ACC112 (cell line): Measurements from ENCODE around the gene CPTP.

ENCODE experiments used
- H2AFZ ChIP-seq: fragments of 200-600 bp; sonication (generic); one replicate; pipeline ENCODE4 v1.6.0; 2017; ENCODE audit warnings: antibody characterized with exemption, low read length; ENCODE audit not compliant: unreplicated experiment
- H3K27ac ChIP-seq: fragments of 200-600 bp; sonication (generic); 2 replicates; pipeline ENCODE4 v1.5.1; 2014; ENCODE audit warnings: low read depth, mild to moderate bottlenecking, antibody characterized with exemption, low read length, moderate library complexity
- H3K27me3 ChIP-seq: fragments of 200-600 bp; sonication (generic); 2 replicates; pipeline ENCODE4 v1.6.1; 2014; ENCODE audit warnings: mild to moderate bottlenecking, antibody characterized with exemption, low read length, moderate library complexity, mixed read lengths; ENCODE audit not compliant: insufficient read depth
- H3K36me3 ChIP-seq: fragments of 200-600 bp; sonication (generic); 2 replicates; pipeline ENCODE4 v1.6.1; 2016; ENCODE audit warnings: mild to moderate bottlenecking, antibody characterized with exemption, low read length, moderate library complexity, mixed read lengths; ENCODE audit not compliant: insufficient read depth
- H3K4me1 ChIP-seq: fragments of 200-600 bp; sonication (generic); one replicate; pipeline ENCODE4 v1.6.1; 2016; ENCODE audit warnings: low read length, mixed read lengths; ENCODE audit not compliant: insufficient read depth, unreplicated experiment, control insufficient read depth
- H3K4me3 ChIP-seq: fragments of 200-600 bp; sonication (generic); 2 replicates; pipeline ENCODE4 v1.5.1; 2014; ENCODE audit warnings: mild to moderate bottlenecking, low read depth, low read length
- H3K79me2 ChIP-seq: fragments of 200-600 bp; sonication (generic); one replicate; pipeline ENCODE4 v1.6.0; 2016; ENCODE audit warnings: low read length; ENCODE audit not compliant: control insufficient read depth, unreplicated experiment, insufficient read depth

CPTP gene

DNA sequence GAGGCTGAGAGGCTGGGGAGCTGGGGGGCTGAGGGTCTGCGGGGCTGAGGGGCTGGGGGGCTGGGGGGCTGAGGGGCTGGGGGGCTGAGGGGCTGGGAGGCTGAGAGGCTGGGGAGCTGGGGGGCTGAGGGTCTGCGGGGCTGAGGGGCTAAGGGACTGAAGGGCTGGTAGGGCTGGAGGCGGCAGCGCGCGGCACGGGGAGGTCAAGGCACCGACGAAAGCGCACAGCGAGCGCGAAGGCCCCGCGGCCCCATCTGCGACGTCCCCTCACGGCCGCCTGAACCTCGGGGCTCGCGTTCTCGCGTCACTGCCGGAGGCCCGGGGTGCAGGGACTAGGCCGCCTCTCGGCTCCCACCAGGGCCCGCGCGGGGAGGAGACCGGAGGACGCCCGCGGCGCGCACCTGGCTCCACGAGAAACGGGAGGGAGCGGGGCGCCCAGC, 498 bp upstream of the CPTP start:
- H3K4me1 ChIP-seq, result peaks cover 32% of the 10 kb centered on the region
- H2AFZ ChIP-seq, result peak overlapping the region; percentile 68
- H3K4me3 ChIP-seq, result peak overlapping the region; percentile 95
- no peaks in the 10 kb centered on the region for H3K36me3 ChIP-seq
- H3K79me2 ChIP-seq, result peaks cover 63% of the 10 kb centered on the region
- peak overlapping the region; percentile 66; the same call in 1 of the 2 replicates for H3K27ac ChIP-seq
- no peaks in the 10 kb centered on the region for H3K27me3 ChIP-seq

DNA sequence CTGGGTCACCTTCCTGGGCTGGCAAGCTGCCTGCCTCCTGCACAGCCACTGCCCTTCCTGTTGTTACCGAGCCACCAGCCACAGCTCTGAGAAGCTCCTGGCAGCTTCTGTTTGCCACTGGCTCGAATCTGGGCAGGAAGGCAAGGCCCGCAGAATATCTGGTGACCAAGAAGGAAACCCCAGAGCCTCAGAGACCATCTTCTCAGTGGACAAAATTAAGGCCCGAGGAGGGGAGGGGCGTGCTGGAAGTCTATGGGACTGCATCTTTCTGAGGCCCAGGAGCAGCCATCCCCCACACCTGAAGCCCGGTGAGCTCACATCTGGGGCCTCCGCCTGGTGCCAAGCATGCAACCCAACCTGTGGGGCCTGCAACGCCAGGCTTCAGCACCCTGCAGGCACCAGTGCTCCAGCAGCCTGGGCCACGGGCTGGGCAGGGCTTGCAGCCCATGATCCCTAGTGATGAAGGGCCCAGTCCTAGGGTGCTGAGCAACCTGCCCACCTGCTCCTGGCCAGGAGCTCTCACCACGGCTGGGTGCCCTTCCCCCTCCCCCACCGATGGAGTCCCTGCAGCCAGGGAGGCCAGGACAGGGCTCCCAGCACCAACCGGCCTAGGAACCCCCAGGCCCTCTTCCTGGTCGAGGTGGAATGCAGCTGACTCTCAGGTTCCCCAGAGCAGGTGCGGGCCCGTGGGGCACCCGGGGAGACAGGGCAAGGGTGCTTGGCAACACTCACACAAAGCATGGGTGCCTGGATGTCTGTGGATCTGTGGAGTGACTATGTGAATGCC, 879 bp downstream of the CPTP start:
- Histone ChIP-seq H3K27ac (0 out of 2 replicates have a peak overlapping the region, but pooled peaks have one; percentile 11), H3K79me2 (peaks cover 49% of the 10 kb centered on the region), H3K4me3 (peak overlapping the region; percentile 95), H3K27me3 (no peaks in the 10 kb centered on the region), H3K36me3 (no peaks in the 10 kb centered on the region), H3K4me1 (peaks cover 32% of the 10 kb centered on the region), H2AFZ (no peak overlapping the region)

DNA sequence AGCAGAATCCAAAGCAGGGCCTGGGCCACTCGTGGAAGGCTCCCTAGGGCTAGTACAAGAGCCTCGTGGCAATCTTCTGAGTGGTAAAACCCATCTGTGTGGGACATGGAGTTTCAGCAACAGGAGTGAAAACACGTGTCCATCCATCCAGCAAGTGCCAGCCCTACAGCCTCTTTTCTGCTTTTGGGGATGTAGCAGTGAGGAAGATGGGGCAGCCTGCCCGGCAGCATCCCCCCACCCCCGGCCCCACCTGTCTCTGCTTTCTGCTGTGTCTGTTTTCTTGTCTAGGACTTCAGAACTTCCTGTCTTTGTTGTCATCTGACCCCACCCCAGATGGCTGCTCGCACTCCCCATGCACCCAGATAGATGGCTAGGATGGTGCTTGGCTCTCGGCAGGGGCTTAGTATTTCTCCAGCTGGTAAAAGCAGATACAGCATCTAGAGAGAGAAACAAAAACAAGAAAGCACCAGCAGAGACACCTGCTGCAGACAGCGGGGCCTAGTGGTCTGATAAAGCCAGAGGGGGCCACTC, 1.5 kb downstream of the CPTP start:
- H3K36me3 ChIP-seq, result no peaks in the 10 kb centered on the region
- peaks cover 28% of the 10 kb centered on the region for H3K4me1 ChIP-seq
- H2AFZ ChIP-seq, result no peak overlapping the region
- no peaks in the 10 kb centered on the region for H3K27me3 ChIP-seq
- H3K79me2 ChIP-seq, result peaks cover 43% of the 10 kb centered on the region
- peak overlapping the region; percentile 95 for H3K4me3 ChIP-seq
- no peak overlapping the region for H3K27ac ChIP-seq

DNA sequence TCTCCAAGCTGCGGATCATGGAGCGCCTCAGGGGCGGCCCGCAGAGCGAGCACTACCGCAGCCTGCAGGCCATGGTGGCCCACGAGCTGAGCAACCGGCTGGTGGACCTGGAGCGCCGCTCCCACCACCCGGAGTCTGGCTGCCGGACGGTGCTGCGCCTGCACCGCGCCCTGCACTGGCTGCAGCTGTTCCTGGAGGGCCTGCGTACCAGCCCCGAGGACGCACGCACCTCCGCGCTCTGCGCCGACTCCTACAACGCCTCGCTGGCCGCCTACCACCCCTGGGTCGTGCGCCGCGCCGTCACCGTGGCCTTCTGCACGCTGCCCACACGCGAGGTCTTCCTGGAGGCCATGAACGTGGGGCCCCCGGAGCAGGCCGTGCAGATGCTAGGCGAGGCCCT, 2.7 kb downstream of the CPTP start:
- peaks cover 31% of the 10 kb centered on the region for H3K79me2 ChIP-seq
- H3K4me3 ChIP-seq, result no peak overlapping the region
- H3K4me1 ChIP-seq, result peaks cover 19% of the 10 kb centered on the region
- no peaks in the 10 kb centered on the region for H3K27me3 ChIP-seq
- H3K36me3 ChIP-seq, result no peaks in the 10 kb centered on the region
- H3K27ac ChIP-seq, result no peak overlapping the region
- no peak overlapping the region for H2AFZ ChIP-seq

DNA sequence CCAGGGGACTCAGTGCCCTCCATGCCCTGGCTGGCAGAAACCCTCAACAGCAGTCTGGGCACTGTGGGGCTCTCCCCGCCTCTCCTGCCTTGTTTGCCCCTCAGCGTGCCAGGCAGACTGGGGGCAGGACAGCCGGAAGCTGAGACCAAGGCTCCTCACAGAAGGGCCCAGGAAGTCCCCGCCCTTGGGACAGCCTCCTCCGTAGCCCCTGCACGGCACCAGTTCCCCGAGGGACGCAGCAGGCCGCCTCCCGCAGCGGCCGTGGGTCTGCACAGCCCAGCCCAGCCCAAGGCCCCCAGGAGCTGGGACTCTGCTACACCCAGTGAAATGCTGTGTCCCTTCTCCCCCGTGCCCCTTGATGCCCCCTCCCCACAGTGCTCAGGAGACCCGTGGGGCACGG, 3.7 kb downstream of the CPTP start:
- Histone ChIP-seq H3K27ac (no peak overlapping the region), H3K4me1 (peaks cover 13% of the 10 kb centered on the region), H3K79me2 (peaks cover 24% of the 10 kb centered on the region), H3K36me3 (no peaks in the 10 kb centered on the region), H3K4me3 (no peak overlapping the region), H3K27me3 (no peaks in the 10 kb centered on the region), H2AFZ (no peak overlapping the region)

DNA sequence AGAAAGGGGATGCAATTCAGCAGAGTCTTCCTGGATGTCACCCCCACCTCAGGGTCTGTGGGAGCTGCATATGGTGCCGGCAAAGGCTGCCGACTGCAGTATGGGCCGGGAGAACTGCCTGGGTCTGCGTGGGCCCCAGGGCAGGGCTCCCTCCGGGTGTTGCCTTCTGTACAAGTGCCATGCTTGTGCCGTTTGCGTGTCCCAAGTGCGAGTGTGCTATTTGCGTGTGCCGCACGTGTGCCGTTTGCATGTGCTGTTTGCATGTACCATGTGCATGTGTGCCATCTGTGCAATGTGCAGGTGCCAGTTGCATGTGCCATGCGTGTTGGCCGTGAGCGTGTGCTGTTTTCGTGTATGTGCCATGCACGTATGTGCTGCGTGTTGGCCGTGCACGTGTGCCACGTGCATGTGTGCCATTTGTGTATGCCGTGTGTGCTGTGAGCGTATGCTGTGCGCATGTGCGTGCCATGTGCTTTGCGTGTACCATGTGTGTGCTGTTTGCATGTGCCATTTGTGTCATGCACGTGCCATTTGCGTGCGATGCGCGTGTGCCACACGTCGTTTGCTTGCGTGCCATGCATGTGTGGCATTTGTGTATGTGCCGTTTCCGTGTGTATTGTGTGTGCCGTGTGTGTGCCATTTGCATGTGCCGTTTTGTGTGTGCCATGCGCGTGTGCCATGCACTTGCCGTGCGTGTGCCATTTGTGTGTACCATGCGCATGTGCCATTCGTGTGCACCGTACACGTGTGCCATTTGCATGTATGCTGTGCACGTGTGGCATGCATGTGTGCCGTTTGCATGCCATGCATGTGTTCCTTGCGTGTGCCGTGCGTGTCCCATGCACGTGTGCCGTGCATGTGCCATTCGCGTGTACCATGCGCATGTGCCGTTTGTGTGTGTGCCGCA, 5.0 kb downstream of the CPTP start:
- Histone ChIP-seq H3K27ac (no peak overlapping the region), H2AFZ (no peak overlapping the region), H3K79me2 (peaks cover 15% of the 10 kb centered on the region)

DNA sequence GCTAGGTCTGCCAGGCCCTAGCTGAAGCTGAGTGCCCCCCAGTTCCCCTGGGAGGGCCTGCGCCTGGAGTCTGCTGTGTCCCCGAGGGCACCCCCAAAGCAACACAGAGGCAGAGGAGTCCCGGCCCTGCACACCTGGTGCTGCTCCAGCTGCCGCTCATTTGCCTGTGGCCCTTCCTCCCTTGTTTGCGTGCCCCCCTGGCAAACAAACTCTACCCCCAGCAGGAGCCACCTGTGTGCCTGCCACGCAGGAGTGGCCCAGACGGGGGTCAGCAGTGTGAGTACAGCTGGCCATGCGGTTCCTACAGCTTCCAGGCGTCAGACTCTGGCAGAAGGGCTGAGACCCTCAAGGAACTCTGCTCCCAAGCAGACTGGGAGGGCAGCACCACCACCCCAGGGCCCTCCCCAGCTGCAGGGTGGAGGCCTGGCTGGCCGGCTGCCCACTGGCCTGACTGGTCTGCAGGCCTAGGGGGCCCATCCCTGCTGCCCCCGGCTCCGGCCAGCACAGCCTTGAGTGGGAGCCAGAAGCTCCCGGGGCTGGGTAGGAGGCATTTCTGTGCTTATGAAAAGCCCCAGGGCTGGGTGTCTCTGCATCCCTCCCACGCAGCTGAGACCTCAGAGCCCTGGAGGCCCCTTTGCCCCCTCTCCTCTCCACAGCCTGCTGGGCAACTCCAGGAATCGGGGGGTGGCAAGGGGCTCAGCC, 5.9 kb downstream of the CPTP start:
- no peaks in the 10 kb centered on the region for H3K36me3 ChIP-seq
- H3K27me3 ChIP-seq, result no peaks in the 10 kb centered on the region
- H2AFZ ChIP-seq, result no peak overlapping the region
- no peak overlapping the region for H3K27ac ChIP-seq
- H3K4me1 ChIP-seq, result peaks cover 9% of the 10 kb centered on the region
- no peak overlapping the region for H3K4me3 ChIP-seq
- H3K79me2 ChIP-seq, result peaks cover 7% of the 10 kb centered on the region

More for the DNA sequence above, 5.0 kb downstream of the CPTP start:
- H3K4me1 ChIP-seq, result peaks cover 10% of the 10 kb centered on the region
- H3K4me3 ChIP-seq, result no peak overlapping the region
- H3K36me3 ChIP-seq, result no peaks in the 10 kb centered on the region
- no peaks in the 10 kb centered on the region for H3K27me3 ChIP-seq

DNA sequence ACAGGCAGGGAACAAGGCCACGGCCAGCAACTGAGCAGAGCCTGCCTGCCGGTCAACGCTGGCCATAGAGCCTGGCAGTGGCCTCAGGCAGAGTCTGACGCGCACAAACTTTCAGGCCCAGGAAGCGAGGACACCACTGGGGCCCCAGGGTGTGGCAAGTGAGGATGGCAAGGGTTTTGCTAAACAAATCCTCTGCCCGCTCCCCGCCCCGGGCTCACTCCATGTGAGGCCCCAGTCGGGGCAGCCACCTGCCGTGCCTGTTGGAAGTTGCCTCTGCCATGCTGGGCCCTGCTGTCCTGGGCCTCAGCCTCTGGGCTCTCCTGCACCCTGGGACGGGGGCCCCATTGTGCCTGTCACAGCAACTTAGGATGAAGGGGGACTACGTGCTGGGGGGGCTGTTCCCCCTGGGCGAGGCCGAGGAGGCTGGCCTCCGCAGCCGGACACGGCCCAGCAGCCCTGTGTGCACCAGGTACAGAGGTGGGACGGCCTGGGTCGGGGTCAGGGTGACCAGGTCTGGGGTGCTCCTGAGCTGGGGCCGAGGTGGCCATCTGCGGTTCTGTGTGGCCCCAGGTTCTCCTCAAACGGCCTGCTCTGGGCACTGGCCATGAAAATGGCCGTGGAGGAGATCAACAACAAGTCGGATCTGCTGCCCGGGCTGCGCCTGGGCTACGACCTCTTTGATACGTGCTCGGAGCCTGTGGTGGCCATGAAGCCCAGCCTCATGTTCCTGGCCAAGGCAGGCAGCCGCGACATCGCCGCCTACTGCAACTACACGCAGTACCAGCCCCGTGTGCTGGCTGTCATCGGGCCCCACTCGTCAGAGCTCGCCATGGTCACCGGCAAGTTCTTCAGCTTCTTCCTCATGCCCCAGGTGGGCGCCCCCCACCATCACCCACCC, 6.7 kb downstream of the CPTP start, which contains the start of gene TAS1R3:
TSS of gene TAS1R3 (plus strand) at position 213 of the 898 bp plus-strand sequence. CDS start at position 279, 66 bp downstream.
- Histone ChIP-seq H3K79me2 (no peaks in the 10 kb centered on the region), H3K4me3 (no peak within 1 kb of the TSS), H3K27ac (no peak within 1 kb of the TSS), H3K4me1 (peaks cover 3% of the 10 kb centered on the region), H3K36me3 (no peaks in the 10 kb centered on the region), H3K27me3 (no peaks in the 10 kb centered on the region), H2AFZ (no peak within 1 kb of the TSS)

DNA sequence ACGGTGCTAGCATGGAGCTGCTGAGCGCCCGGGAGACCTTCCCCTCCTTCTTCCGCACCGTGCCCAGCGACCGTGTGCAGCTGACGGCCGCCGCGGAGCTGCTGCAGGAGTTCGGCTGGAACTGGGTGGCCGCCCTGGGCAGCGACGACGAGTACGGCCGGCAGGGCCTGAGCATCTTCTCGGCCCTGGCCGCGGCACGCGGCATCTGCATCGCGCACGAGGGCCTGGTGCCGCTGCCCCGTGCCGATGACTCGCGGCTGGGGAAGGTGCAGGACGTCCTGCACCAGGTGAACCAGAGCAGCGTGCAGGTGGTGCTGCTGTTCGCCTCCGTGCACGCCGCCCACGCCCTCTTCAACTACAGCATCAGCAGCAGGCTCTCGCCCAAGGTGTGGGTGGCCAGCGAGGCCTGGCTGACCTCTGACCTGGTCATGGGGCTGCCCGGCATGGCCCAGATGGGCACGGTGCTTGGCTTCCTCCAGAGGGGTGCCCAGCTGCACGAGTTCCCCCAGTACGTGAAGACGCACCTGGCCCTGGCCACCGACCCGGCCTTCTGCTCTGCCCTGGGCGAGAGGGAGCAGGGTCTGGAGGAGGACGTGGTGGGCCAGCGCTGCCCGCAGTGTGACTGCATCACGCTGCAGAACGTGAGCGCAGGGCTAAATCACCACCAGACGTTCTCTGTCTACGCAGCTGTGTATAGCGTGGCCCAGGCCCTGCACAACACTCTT, 7.6 kb downstream of the CPTP start:
- Histone ChIP-seq H3K27ac (no peak overlapping the region), H3K36me3 (no peaks in the 10 kb centered on the region), H3K4me3 (no peak overlapping the region), H3K27me3 (no peaks in the 10 kb centered on the region), H3K4me1 (peaks cover 3% of the 10 kb centered on the region), H2AFZ (no peak overlapping the region), H3K79me2 (no peaks in the 10 kb centered on the region)
